ENCODE measurements around the gene LYZL6. TPM values are rescaled to one million over a fixed set of nuclear protein-coding genes. Genes with fewer than 3 reads are reported as not detected.

LYZL6 gene
- total and polyA plus RNA-seq, 10 of the 15 experiments (the other 5 are each of a cell fraction or from before 2014, with no cell fraction given), result not detected

DNA sequence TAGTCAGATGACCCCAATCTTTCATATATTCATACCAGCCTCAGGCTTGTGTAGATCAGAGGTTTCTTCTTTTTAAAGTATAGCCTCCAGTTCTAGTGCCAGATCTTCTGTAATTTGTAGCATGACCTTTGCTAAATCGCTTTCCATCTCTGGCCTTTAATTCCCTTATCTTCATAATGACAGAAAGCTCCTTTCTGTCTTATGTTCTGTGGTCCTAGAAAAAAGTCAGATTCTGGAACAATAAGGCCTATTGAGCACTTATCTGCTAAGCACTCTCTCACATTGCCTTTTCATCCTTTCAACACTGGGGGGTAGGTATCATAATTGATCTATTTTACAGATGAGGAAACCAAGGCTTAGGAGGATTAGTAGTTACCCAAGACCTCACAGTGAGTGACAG, 28.6 kb upstream of the LYZL6 start (continued):
- TF ChIP-seq ZNF274 (IDR thresholded peaks at IDR 0.05; ENCODE audit: insufficient read depth, insufficient read length) (no peak), RELA (IDR thresholded peaks at IDR 0.05; ENCODE audit: borderline replicate concordance, partially characterized antibody) (no peak), NFYB (IDR thresholded peaks at IDR 0.05; ENCODE audit: insufficient read depth, low read depth, low read length) (no peak)

DNA sequence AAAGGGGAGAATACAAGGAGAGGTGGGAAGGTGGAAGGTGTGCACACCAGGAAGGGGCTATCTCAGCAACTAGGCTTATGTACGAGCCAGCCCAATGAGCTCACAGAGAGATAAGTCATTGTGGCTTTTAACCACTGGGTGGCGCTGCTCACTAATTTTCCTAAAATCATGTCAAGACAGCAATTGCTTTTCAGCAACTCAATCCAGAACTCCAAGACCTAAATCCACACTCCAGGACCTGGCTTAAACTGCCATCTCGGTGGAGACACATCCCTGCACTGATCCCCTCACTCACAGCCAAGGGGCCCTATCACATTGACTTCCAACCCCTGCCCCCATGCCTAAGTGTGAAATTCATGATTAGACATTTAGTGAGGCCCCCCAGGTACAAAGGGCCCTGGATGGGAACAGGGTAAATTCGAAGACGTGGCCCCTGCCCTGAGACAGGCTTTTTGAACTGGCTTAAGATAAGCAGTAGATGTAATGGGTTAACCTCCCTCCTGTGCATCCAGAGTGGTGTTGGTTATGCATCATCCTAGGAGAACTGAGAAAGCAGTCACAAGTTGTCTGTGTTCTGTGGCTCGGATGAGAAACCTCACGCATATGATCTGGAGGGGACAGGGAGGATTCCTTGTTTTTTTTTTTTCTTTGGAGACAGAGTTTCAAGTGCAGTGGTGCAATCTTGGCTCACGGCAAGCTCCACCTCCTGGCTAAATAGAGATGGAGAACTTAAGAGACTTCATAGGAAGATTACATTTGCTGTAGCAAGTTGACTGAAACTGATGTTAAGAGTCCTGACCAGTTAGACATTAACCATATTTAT, 26.3 kb upstream of the LYZL6 start:
- H3K4me2 ChIP-seq (ENCODE audit: control insufficient read depth, insufficient read depth), result no peak overlapping the region
- ChIA-PET RAD21 (ENCODE audit: unreplicated experiment) (interaction anchor here (0.6 to 17.2 kb wide), 41 partner anchors 8 to 633 kb away, joined by 3 to 342 read pairs (median 5); partner anchors contain the start of genes CCL15, CCL16, CCL3 and CCL4), SMC1A (ENCODE audit: uncharacterized antibody, unreplicated experiment) (interaction anchor here (0.6 to 17.2 kb wide), 49 partner anchors 8 to 633 kb away, joined by 3 to 485 read pairs (median 4); partner anchors contain the start of genes CCL15, CCL16, CCL3 and LYZL6), POLR2A (interaction anchor here (0.6 to 1.3 kb wide), 8 partner anchors 16 to 516 kb away, joined by 3 to 5 read pairs (median 3); no protein-coding TSS in a partner anchor), CTCF (interaction anchor here (0.6 to 19.0 kb wide), 51 partner anchors 9 to 1474 kb away, joined by 3 to 622 read pairs (median 4); partner anchors contain the start of genes CCL16, CCL23, CCL3 and RDM1)
- no peaks in the 10 kb centered on the region for H3K36me3 ChIP-seq (ENCODE audit: control insufficient read depth in 2 of 2, insufficient read depth in 2 of 2, low read length in 1 of 2)
- ATAC-seq, result peak; percentile 92
- WGBS (ENCODE audit: insufficient coverage, insufficient replicate concordance, low lambda C conversion rate, missing lambda C conversion rate), result 21% methylated on average over 8 of the region's 8 CpGs
- no TSS peak for BruUV-seq (replicated peaks)
- H3K79me2 ChIP-seq (ENCODE audit: control insufficient read depth, insufficient read depth, low read length), result no peaks in the 10 kb centered on the region
- no peaks in the 10 kb centered on the region for H3K9me3 ChIP-seq (replicated peaks; ENCODE audit: control insufficient read depth, insufficient read depth, low read length)
- in situ Hi-C loops (cut with MboI) (loop anchor here (5.0 kb wide), 3 partner anchors 103 to 518 kb away; partner anchors contain the start of gene ZNHIT3), intact Hi-C loops (cut with micrococcal nuclease; ENCODE audit: unreplicated experiment) (loop anchor here (1.0 kb wide), 2 partner anchors 180 to 514 kb away; no protein-coding TSS in a partner anchor)
- no peaks in the 10 kb centered on the region for H3K27me3 ChIP-seq (replicated peaks in 1 of 2; ENCODE audit: control insufficient read depth in 2 of 2, insufficient read depth in 2 of 2, low read length in 1 of 2)
- H4K20me1 ChIP-seq (ENCODE audit: control insufficient read depth, insufficient read depth), result no peaks in the 10 kb centered on the region
- H3K9ac ChIP-seq (ENCODE audit: control insufficient read depth, insufficient read depth, low read length), result no peak overlapping the region
- H3K4me1 ChIP-seq (ENCODE audit: control insufficient read depth, insufficient read depth, low read length), result no peaks in the 10 kb centered on the region
- FAIRE-seq, result no peak
- no peak overlapping the region for H3K4me3 ChIP-seq
- no peak overlapping the region for H3K27ac ChIP-seq (ENCODE audit: control insufficient read depth, insufficient read depth)
- no peak overlapping the region for H2AFZ ChIP-seq (ENCODE audit: control insufficient read depth, low read depth, low read length)
- peak; percentile 45 for DNase-seq (ENCODE audit: low read depth, low spot score)
- peak; percentile 95 for TF ChIP-seq SMC3 (IDR thresholded peaks at IDR 0.05; ENCODE audit: borderline replicate concordance, low read length)
- TF ChIP-seq YY1 (IDR thresholded peaks at IDR 0.05; ENCODE audit: low read depth, low read length), result peak; percentile 52; the same call in 1 of the 2 replicates
- peak in 1 of 2 experiments; percentile 54; a peak in 1 of 4 replicates for TF ChIP-seq IKZF2 (IDR thresholded peaks at IDR 0.05)
- no peak for TF ChIP-seq NFXL1 (IDR thresholded peaks at IDR 0.05; ENCODE audit: borderline replicate concordance)
- TF ChIP-seq, protein P1, sequence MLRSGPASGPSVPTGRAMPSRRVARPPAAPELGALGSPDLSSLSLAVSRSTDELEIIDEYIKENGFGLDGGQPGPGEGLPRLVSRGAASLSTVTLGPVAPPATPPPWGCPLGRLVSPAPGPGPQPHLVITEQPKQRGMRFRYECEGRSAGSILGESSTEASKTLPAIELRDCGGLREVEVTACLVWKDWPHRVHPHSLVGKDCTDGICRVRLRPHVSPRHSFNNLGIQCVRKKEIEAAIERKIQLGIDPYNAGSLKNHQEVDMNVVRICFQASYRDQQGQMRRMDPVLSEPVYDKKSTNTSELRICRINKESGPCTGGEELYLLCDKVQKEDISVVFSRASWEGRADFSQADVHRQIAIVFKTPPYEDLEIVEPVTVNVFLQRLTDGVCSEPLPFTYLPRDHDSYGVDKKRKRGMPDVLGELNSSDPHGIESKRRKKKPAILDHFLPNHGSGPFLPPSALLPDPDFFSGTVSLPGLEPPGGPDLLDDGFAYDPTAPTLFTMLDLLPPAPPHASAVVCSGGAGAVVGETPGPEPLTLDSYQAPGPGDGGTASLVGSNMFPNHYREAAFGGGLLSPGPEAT (IDR thresholded peaks at IDR 0.05; ENCODE audit: low read depth), result peak; percentile 48
- TF ChIP-seq ATF7 (IDR thresholded peaks at IDR 0.05; ENCODE audit: low read depth), result peak; percentile 49; the same call in 1 of the 2 replicates
- peak; percentile 95 for TF ChIP-seq RAD21 (IDR thresholded peaks at IDR 0.05; ENCODE audit: insufficient read depth, low read depth, low read length)
- TF ChIP-seq, protein P2, sequence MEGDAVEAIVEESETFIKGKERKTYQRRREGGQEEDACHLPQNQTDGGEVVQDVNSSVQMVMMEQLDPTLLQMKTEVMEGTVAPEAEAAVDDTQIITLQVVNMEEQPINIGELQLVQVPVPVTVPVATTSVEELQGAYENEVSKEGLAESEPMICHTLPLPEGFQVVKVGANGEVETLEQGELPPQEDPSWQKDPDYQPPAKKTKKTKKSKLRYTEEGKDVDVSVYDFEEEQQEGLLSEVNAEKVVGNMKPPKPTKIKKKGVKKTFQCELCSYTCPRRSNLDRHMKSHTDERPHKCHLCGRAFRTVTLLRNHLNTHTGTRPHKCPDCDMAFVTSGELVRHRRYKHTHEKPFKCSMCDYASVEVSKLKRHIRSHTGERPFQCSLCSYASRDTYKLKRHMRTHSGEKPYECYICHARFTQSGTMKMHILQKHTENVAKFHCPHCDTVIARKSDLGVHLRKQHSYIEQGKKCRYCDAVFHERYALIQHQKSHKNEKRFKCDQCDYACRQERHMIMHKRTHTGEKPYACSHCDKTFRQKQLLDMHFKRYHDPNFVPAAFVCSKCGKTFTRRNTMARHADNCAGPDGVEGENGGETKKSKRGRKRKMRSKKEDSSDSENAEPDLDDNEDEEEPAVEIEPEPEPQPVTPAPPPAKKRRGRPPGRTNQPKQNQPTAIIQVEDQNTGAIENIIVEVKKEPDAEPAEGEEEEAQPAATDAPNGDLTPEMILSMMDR (IDR thresholded peaks at IDR 0.05 in 2 of 3, conservative IDR thresholded peaks at IDR 0.05 in 1 of 3; ENCODE audit: control insufficient read depth in 2 of 3, extremely low read depth in 1 of 3, insufficient read depth in 1 of 3, low read depth in 3 of 3, low read length in 3 of 3), result peak; percentile 77 to 92 (median 86); a peak in 5 of 6 replicates
- TF ChIP-seq, protein P3, sequence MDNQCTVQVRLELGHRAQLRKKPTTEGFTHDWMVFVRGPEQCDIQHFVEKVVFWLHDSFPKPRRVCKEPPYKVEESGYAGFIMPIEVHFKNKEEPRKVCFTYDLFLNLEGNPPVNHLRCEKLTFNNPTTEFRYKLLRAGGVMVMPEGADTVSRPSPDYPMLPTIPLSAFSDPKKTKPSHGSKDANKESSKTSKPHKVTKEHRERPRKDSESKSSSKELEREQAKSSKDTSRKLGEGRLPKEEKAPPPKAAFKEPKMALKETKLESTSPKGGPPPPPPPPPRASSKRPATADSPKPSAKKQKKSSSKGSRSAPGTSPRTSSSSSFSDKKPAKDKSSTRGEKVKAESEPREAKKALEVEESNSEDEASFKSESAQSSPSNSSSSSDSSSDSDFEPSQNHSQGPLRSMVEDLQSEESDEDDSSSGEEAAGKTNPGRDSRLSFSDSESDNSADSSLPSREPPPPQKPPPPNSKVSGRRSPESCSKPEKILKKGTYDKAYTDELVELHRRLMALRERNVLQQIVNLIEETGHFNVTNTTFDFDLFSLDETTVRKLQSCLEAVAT (IDR thresholded peaks at IDR 0.05), result no peak; the same call in 1 of the 2 replicates
- 0 out of 3 replicates have a peak, but pooled peaks have one; percentile 34 for TF ChIP-seq POU2F2 (IDR thresholded peaks at IDR 0.05; ENCODE audit: borderline replicate concordance, low read depth, low read length)
- TF ChIP-seq KAT2A (conservative IDR thresholded peaks at IDR 0.05; ENCODE audit: control insufficient read depth, low read depth, low read length), result no peak
